Activated naive CD4-positive, alpha-beta T cell treated with anti-CD3 and anti-CD28 coated beads, Interleukin-2, amount 50 U/mL, for 72 hours (primary cell): Measurements from ENCODE around the gene CCNT2. TPM values are rescaled to one million over a fixed set of nuclear protein-coding genes. Genes with fewer than 3 reads are reported as not detected.
A peak's percentile ranks its signal among the peaks of the same experiment; 100 is the strongest.
"Not testable (repeated sequence)": the region's sequence is repeated elsewhere in the genome, so short reads cannot be mapped to it uniquely, and the experiment has no call there.

Experiments used
- ATAC-seq, 2 donors: fragments of 150-1000 bp; cut with Tn5 transposase; 2 replicates each; pipeline ENCODE4 v1.10.0; 2021; ENCODE audit warnings: mild to moderate bottlenecking in 2 of 2, moderate library complexity in 2 of 2
- DNase-seq, 2 donors: peaks; one replicate each; pipeline ENCODE4 v3.0.0; 2021 to 2022; ENCODE audit warnings: low spot score in 2 of 2
- H3K27ac Mint-ChIP-seq, 2 donors: one replicate each; pipeline ENCODE4 v1.8.0; 2022; ENCODE audit warnings: mild to moderate bottlenecking in 2 of 2, mixed read lengths in 2 of 2
- H3K36me3 Mint-ChIP-seq, 2 donors: one replicate each; pipeline ENCODE4 v1.8.0; 2022; ENCODE audit warnings: mixed read lengths in 2 of 2
- H3K9me3 Mint-ChIP-seq, 2 donors: one replicate each; pipeline ENCODE4 v1.8.0; 2022; ENCODE audit warnings: mixed read lengths in 2 of 2
- total RNA-seq, 2 donors: library from RNA; stranded (reverse); gene quantifications; one replicate each; pipeline ENCODE4 v1.2.3, GENCODE V29; 2022

The CCNT2 gene
- total RNA-seq, 2 donors from 2014 or later, result 34.0 to 40.2 TPM

- Mint-ChIP-seq H3K27ac (peak overlapping the region in 1 of 2 donors; percentile 1), H3K9me3 (no peaks in the 10 kb centered on the region), H3K36me3 (peaks cover 0 to 33% of the 10 kb centered on the region in 2 donors)
- DNase-seq (no peak), ATAC-seq (no peak)
These were observed 27.5 kb downstream of the CCNT2 start for GRCh38 chr2:134946073-134946472.

- no peaks in the 10 kb centered on the region for H3K9me3 Mint-ChIP-seq
- DNase-seq (no peak), ATAC-seq (peak; percentile 51 to 56)
- peaks cover 17 to 51% of the 10 kb centered on the region in 2 donors for H3K36me3 Mint-ChIP-seq
- peak overlapping the region; percentile 41 to 85 for H3K27ac Mint-ChIP-seq
These were observed 31.5 kb downstream of the CCNT2 start for GRCh38 chr2:134949981-134950708.

- H3K36me3 Mint-ChIP-seq, result peaks cover 17 to 48% of the 10 kb centered on the region in 2 donors
- no peaks in the 10 kb centered on the region for H3K9me3 Mint-ChIP-seq
- ATAC-seq (no peak), DNase-seq (no peak)
- no peak overlapping the region for H3K27ac Mint-ChIP-seq
These were observed 32.3 kb downstream of the CCNT2 start for GRCh38 chr2:134950886-134951285.

DNA sequence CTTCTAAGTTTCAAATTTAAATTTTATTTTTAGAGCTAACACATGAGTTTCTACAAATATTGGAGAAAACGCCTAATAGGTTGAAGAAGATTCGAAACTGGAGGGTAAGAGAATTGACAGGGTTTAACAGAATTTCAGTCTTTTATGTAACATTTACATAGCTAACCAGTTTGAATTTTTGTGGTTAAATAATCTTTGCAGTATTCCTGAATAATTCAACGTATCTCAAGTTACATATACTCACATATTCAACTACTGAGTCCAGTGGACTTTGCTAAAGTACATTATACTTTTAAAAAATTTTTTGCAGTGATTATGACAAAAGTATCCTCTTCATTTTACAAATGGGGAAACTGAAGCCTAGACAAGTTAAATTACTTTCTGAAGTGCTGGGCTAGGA is 34.0 kb downstream of the CCNT2 start:
- ATAC-seq, result no peak
- Mint-ChIP-seq H3K36me3 (peaks cover 17 to 49% of the 10 kb centered on the region in 2 donors), H3K9me3 (no peaks in the 10 kb centered on the region)

GRCh38 chr2:134954065-134954464 is 35.4 kb downstream of the CCNT2 start:
- Mint-ChIP-seq H3K9me3 (no peaks in the 10 kb centered on the region), H3K36me3 (peaks cover 17 to 35% of the 10 kb centered on the region in 2 donors), H3K27ac (peak overlapping the region in 1 of 2 donors; percentile 48)
- no peak for DNase-seq
- ATAC-seq, result no peak

More for the DNA sequence above, 34.0 kb downstream of the CCNT2 start:
- no peak overlapping the region for H3K27ac Mint-ChIP-seq
- no peak for DNase-seq

DNA sequence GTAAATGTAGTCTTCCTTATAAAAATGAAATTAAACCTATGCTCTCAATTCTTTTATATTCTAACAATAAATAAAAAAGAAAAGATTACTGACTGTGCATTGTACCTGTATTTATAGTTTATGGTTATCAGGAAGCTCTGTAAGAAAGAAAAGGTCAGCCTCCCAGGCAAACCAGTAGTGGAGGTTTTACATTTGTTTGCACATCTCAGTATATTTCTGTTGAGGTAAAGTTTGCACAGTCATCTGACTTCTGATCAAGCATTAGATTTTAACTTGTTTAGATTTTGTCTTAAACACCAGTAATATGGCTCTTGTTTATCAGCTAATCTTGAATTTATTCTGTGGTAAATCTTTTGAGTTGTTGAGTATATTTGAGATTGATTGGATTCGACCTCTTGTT is 37.1 kb downstream of the CCNT2 start:
- H3K36me3 Mint-ChIP-seq, result peaks cover 17 to 26% of the 10 kb centered on the region in 2 donors
- DNase-seq, result no peak
- no peak overlapping the region for H3K27ac Mint-ChIP-seq
- ATAC-seq, result no peak
- H3K9me3 Mint-ChIP-seq, result no peaks in the 10 kb centered on the region

DNA sequence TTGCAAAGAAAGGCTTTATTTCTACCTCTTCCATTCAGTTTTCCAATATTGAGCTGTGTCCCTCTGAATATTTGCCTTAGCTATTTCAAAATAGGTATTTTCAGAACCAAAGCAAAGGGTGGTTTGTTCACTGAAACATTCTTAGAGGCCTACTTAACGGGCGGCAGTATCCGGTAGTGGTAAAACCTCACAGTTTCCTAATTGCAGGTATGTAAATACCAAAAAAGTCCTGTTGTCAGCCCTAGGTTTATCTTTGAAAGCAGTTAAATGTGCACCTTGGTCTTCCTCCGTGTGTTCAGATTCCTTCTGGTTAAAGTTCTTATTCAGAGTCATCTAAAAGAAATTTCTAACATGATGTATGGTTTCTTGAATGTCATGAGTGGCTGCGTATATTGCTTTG is 38.9 kb downstream of the CCNT2 start:
- Mint-ChIP-seq H3K36me3 (peaks cover 13 to 15% of the 10 kb centered on the region in 2 donors), H3K27ac (no peak overlapping the region), H3K9me3 (no peaks in the 10 kb centered on the region)
- DNase-seq (no peak), ATAC-seq (no peak)

DNA sequence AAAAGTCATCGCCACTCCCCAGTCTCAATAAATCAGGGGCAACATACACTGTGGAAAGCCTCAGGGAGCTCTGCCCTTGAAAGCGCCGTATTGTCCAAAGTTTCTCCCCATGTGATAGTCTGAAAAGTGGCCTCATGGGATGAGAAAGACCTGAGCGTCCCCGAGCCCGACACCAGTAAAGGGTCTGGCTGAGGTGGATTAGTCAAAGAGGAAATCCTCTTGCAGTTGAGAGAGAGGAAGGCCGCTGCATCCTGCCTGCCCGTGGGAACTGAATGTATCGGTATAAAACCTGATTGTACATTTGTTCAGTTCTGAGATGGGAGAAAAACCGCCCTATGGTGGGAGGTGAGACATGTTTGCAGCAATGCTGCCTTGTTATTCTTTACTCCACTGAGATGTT is 48.5 kb downstream of the CCNT2 start:
- ATAC-seq, DNase-seq, H3K27ac Mint-ChIP-seq: not testable (repeated sequence)
- peaks cover 10 to 15% of the 10 kb centered on the region in 2 donors for H3K36me3 Mint-ChIP-seq
- peaks cover 0 to 11% of the 10 kb centered on the region in 2 donors for H3K9me3 Mint-ChIP-seq

GRCh38 chr2:134973241-134974138 is 54.9 kb downstream of the CCNT2 start:
- H3K27ac Mint-ChIP-seq, result peak overlapping the region in 1 of 2 donors; percentile 3
- DNase-seq (no peak), ATAC-seq (peak; percentile 63 to 93)
- peaks cover 19 to 20% of the 10 kb centered on the region in 2 donors for H3K9me3 Mint-ChIP-seq
- peaks cover 31 to 33% of the 10 kb centered on the region in 2 donors for H3K36me3 Mint-ChIP-seq

- Mint-ChIP-seq H3K36me3 (peaks cover 26 to 31% of the 10 kb centered on the region in 2 donors), H3K27ac (no peak overlapping the region), H3K9me3 (peaks cover 15 to 19% of the 10 kb centered on the region in 2 donors)
- ATAC-seq (no peak), DNase-seq (no peak)
These were observed 56.8 kb downstream of the CCNT2 start for GRCh38 chr2:134975281-134976009.

DNA sequence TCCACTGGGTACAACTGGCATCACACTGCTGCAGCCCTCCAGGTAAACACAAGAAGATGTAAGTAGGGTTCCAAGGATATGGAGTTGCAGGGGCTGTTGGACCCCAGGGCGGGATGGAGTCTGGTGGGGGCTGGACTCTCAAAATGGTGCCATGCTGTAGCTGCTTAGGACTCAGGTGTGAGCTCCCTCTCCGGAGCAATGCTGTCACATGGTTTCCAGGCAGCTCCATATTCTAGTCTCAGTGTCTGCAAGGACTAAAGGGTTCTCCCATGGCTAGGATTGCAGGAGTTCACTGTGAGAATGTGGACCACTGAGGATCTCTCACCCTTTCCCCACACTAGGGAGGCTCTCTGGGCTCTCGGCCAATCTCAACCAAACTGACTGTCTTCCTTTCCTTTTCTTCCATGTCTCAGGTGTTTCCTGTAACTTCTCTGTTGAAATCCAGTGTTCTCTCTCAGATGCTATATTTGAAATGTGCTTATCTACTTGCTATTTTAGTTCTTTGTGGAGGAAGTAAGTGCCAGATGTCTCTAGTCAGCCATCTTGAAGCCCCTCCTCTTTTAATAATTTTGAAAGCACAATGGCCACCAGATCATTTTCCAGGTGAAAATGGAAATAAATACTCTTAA is 57.6 kb downstream of the CCNT2 start:
- no peak for ATAC-seq
- Mint-ChIP-seq H3K27ac (peak overlapping the region in 1 of 2 donors; percentile 2), H3K9me3 (peaks cover 10 to 19% of the 10 kb centered on the region in 2 donors), H3K36me3 (peaks cover 20 to 25% of the 10 kb centered on the region in 2 donors)
- no peak for DNase-seq

DNA sequence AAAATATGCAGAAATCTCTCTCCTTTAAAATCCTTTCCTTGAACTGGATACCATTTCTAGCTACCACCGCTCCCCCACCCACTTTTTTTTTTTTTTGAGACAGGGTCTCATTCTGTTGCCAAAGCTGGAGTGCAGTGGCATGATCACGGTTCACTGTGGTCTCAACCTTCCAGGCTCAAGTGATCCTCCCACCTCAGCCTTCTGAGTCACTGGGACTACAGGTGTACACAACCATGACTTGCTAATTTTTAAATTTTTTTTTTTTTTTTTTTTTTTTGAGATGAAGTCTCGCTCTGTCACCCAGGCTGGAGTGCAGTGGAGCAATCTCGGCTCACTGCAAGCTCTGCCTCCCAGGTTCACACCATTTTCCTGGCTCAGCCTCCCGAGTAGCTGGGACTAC is 58.5 kb downstream of the CCNT2 start:
- not testable (repeated sequence) for ATAC-seq, DNase-seq, H3K27ac Mint-ChIP-seq
- H3K9me3 Mint-ChIP-seq, result peaks cover 10 to 19% of the 10 kb centered on the region in 2 donors
- H3K36me3 Mint-ChIP-seq, result peaks cover 18 to 21% of the 10 kb centered on the region in 2 donors

DNA sequence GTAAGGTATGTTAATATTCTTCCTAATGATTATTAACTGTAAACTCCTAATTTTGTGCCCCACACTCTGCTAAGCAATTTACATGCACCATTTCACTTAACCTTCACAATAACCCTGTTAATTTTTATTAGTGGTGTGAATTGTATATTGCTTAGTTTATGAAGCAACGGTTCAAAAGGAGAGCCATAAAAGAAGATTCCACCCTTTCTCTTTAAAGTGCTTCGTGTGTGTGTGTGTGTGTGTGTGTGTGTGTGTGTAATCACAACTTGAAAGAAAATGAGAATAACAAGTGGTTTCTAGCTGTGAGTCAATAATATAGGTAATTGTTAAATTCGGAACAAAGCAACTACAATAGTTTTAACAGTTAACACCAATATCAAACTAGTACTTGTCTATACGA is 60.6 kb downstream of the CCNT2 start:
- no peak for DNase-seq

DNA sequence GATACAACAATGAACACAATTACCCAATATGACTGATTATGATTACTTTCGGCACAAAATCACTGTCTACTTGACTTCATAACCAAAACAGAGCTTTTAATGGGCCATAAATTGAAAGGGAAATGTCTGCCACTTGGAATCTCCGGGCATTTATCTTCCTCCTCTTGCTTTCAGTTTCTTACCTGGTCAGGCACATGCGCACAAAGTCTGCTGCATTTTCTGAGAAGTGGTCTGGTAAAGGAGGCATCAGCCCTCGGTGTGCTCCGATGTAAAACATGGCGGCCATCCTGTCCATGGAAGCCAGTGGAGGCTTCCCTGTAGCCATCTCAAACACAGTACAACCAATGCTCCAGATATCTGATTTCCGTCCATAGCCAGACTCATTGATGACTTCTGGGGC is 62.0 kb downstream of the CCNT2 start:
- DNase-seq, result no peak
- Mint-ChIP-seq H3K36me3 (no peaks in the 10 kb centered on the region), H3K9me3 (peaks cover 0 to 5% of the 10 kb centered on the region in 2 donors), H3K27ac (no peak overlapping the region)
- ATAC-seq, result no peak

More for the DNA sequence above, 60.6 kb downstream of the CCNT2 start:
- no peak for ATAC-seq
- peaks cover 9 to 10% of the 10 kb centered on the region in 2 donors for H3K36me3 Mint-ChIP-seq
- peaks cover 10 to 12% of the 10 kb centered on the region in 2 donors for H3K9me3 Mint-ChIP-seq
- no peak overlapping the region for H3K27ac Mint-ChIP-seq

DNA sequence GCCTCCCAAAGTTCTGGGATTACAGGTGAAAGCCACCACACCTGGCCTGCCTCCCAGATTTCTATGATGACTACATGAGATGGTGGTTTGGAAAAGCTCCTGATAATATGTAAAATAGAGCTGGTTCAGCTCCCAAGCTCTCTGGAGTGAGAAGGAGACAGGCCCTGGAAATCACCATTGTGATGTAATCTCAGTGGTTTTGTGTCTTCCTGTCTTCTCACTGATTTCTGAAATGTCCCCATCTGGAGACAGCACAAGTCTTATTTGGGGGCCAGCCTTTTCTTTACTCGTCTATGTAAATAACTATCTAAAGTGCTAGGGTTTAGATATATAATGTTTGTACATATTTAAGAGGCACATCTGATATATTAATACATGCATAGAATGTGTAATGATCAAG is 64.0 kb downstream of the CCNT2 start:
- Mint-ChIP-seq H3K27ac (no peak overlapping the region), H3K9me3 (peaks cover 0 to 5% of the 10 kb centered on the region in 2 donors), H3K36me3 (no peaks in the 10 kb centered on the region)
- no peak for ATAC-seq
- DNase-seq, result no peak

DNA sequence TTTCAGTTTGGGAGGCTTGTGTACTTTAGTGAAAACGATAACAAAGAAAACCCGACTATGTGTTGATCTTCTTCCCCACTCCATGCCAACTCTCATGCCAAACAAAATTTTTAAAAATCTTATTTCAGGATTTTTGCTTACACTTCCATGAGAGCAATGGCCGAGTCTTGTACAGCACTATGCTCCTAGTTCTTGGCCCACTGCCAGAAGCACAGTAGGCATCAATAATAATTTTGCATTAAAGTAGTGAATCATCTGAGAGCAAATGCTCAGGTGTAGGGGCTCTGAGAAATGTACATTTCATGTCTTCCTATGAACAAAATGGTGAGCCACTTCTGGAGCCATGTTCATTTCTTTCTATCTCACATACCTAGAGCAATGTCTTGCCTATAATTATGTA is 66.4 kb downstream of the CCNT2 start:
- ATAC-seq (no peak), DNase-seq (no peak)
- Mint-ChIP-seq H3K9me3 (peaks cover 0 to 5% of the 10 kb centered on the region in 2 donors), H3K36me3 (no peaks in the 10 kb centered on the region), H3K27ac (no peak overlapping the region)
